Choroid plexus epithelial cell (primary cell): ENCODE data around the gene MPV17L2.

Source experiments
- DNase-seq: peaks from one replicate; pipeline ENCODE4 v3.0.0-alpha.2; 2010; ENCODE audit warnings: low read depth
- H3K4me3 ChIP-seq: 2 replicates; pipeline ENCODE4 v1.5.1; 2011; ENCODE audit warnings: low read depth, mild to moderate bottlenecking, control low read depth, low read length, moderate library complexity
- CTCF ChIP-seq: conservative IDR thresholded peaks from 2 replicates; pipeline ENCODE4 v1.5.1; 2011; ENCODE audit warnings: low read depth, mild to moderate bottlenecking, control low read depth, inconsistent platforms, low read length, moderate library complexity

The MPV17L2 gene

GRCh38 chr19:18225355-18225701, 32.3 kb downstream of the MPV17L2 start:
- H3K4me3 ChIP-seq: no peak overlapping the region
- TF ChIP-seq CTCF: no peak
- DNase-seq: no peak

- DNase-seq: no peak
- no peak for TF ChIP-seq CTCF
- peak within 1 kb of the TSS; percentile 3 for H3K4me3 ChIP-seq
Observed at GRCh38 chr19:18225702-18226468, 32.9 kb downstream of the MPV17L2 start, which contains the start of gene PDE4C. TSS of gene PDE4C (minus strand) at chr19:18226438. CDS start at chr19:18226415, 23 bp downstream.

- DNase-seq: no peak
- no peak overlapping the region for H3K4me3 ChIP-seq
- TF ChIP-seq CTCF: no peak
Observed at GRCh38 chr19:18226956-18227780, 34.1 kb downstream of the MPV17L2 start.

GRCh38 chr19:18227781-18228271, 34.8 kb downstream of the MPV17L2 start:
- DNase-seq: no peak
- H3K4me3 ChIP-seq: no peak overlapping the region
- no peak for TF ChIP-seq CTCF

GRCh38 chr19:18229474-18229873, 36.5 kb downstream of the MPV17L2 start:
- no peak overlapping the region for H3K4me3 ChIP-seq
- DNase-seq: no peak
- TF ChIP-seq CTCF: peak; percentile 69

GRCh38 chr19:18229915-18230314, 36.9 kb downstream of the MPV17L2 start:
- no peak for DNase-seq
- TF ChIP-seq CTCF: no peak
- H3K4me3 ChIP-seq: no peak overlapping the region
